K562 (cell line): ENCODE measurements around the gene LY6G6C. TPM values are rescaled to one million over a fixed set of nuclear protein-coding genes. Genes with fewer than 3 reads are reported as not detected.

Experiments used
- ARID4B ChIP-seq: sonication (generic); formaldehyde crosslinking; IDR thresholded peaks from 2 replicates; pipeline ENCODE4 v1.8.0; 2022; ENCODE audit warnings: mild to moderate bottlenecking, missing genetic modification reagents
- BHLHE40 ChIP-seq: IDR thresholded peaks from 2 replicates; pipeline ENCODE4 v1.6.1; 2011; ENCODE audit warnings: low read length, improper control_type of control experiment
- EGR1 ChIP-seq: fragments of 450-650 bp; conservative IDR thresholded peaks from 2 replicates; pipeline ENCODE4 v1.6.1; 2017; ENCODE audit warnings: mild to moderate bottlenecking
- FOXK1 ChIP-seq: sonication (generic); formaldehyde crosslinking; IDR thresholded peaks from 2 replicates; pipeline ENCODE4 v1.8.0; 2022; ENCODE audit warnings: missing genetic modification reagents, mild to moderate bottlenecking, borderline replicate concordance
- HIVEP1 ChIP-seq: fragments of 250-450 bp; sonication (Bioruptor Pico); IDR thresholded peaks from 2 replicates; pipeline ENCODE4 v1.4.0; 2020; ENCODE audit warnings: mild to moderate bottlenecking
- PKNOX1 ChIP-seq: fragments of 450-650 bp; IDR thresholded peaks from 2 replicates; pipeline ENCODE4 v1.6.1; 2016
- POLR2B ChIP-seq: fragments of 450-650 bp; IDR thresholded peaks from 2 replicates; pipeline ENCODE4 v1.6.1; 2018; ENCODE audit warnings: low read depth; ENCODE audit not compliant: partially characterized antibody
- SIN3A ChIP-seq, 2 experiments: fragments of 150-350 bp in 1 of 2; IDR thresholded peaks; 2 replicates each; pipeline ENCODE4 v1.6.1; 2011 to 2016; ENCODE audit warnings: borderline replicate concordance in 2 of 2, low read depth in 2 of 2, low read length in 2 of 2, mild to moderate bottlenecking in 2 of 2, moderate library complexity in 2 of 2; ENCODE audit not compliant: control insufficient read depth in 1 of 2
- SREBF2 ChIP-seq: sonication (generic); formaldehyde crosslinking; IDR thresholded peaks from 2 replicates; pipeline ENCODE4 v1.4.0; 2020; ENCODE audit warnings: mild to moderate bottlenecking, missing genetic modification reagents
- ZBTB11 ChIP-seq, 3 experiments: fragments of 200-800 bp in 1 of 3; fragments of 250-450 bp in 1 of 3; fragments of 450-650 bp in 1 of 3; sonication (Bioruptor Pico) in 1 of 3; sonication (Bioruptor generic) in 1 of 3; formaldehyde crosslinking in 1 of 3; IDR thresholded peaks; 2 replicates each; pipeline versions ENCODE4 v1.6.1 to v1.8.0; 2016 to 2022; ENCODE audit warnings: mild to moderate bottlenecking in 2 of 3, missing genetic modification characterization in 2 of 3, missing compliant biosample characterization in 1 of 3, moderate library complexity in 1 of 3
- ZNF175 ChIP-seq: fragments of 200-800 bp; sonication (Bioruptor generic); IDR thresholded peaks from 2 replicates; pipeline ENCODE4 v1.6.1; 2016; ENCODE audit warnings: low read depth, mild to moderate bottlenecking, missing genetic modification characterization, missing compliant biosample characterization
- ZNF41 ChIP-seq: fragments of 250-450 bp; sonication (Bioruptor Pico); conservative IDR thresholded peaks from 2 replicates; pipeline ENCODE4 v1.4.0; 2020; ENCODE audit warnings: mild to moderate bottlenecking
- ZNF766 ChIP-seq: fragments of 200-800 bp; sonication (Bioruptor generic); conservative IDR thresholded peaks from 2 replicates; pipeline ENCODE4 v1.6.1; 2016; ENCODE audit warnings: missing genetic modification characterization, missing compliant biosample characterization
- polyA plus RNA-seq, 8 experiments: library from polyadenylated mRNA; depleted of rRNA in 4 of 8; stranded (reverse) in 5 of 8; unstranded in 3 of 8; fragments of >200 nt; fragmentation: Nextera tagmentation in 2 of 8; fragmentation: Illumina TruSeq in 1 of 8; extraction: Ambion mirVana in 2 of 8; extraction: Trizol in 1 of 8; gene quantifications; 2 replicates each; pipeline versions ENCODE4 v1.2.1 to v1.2.3, GENCODE V29; 2011 to 2014; ENCODE audit warnings: inconsistent platforms in 1 of 8, missing spikeins in 1 of 8
- total RNA-seq, 7 experiments: library from RNA; depleted of rRNA in 6 of 7; stranded (reverse); fragments of >200 nt in 6 of 7; fragmentation: Illumina TruSeq in 2 of 7; extraction: Trizol in 2 of 7; gene quantifications; 2 replicates each; pipeline versions ENCODE4 v1.2.1 to v1.2.3, GENCODE V29; 2011 to 2021; ENCODE audit warnings: low replicate concordance in 1 of 7

LY6G6C gene
- total and polyA plus RNA-seq, 9 of the 15 experiments (the other 6 are each of a cell fraction or from before 2014, with no cell fraction given) = 0.06 to 0.20 TPM; not detected in 7

- TF ChIP-seq ARID4B (CRISPR knock-in tag) = no peak
- TF ChIP-seq EGR1 = peak; percentile 70
- TF ChIP-seq PKNOX1 = peak; percentile 78
- peak; percentile 10; the same call in 1 of the 2 replicates for TF ChIP-seq ZNF41 (CRISPR knock-in tag)
- TF ChIP-seq SREBF2 (CRISPR knock-in tag) = 0 out of 2 replicates have a peak, but pooled peaks have one; percentile 22
- peak; percentile 76; the same call in 1 of the 2 replicates for TF ChIP-seq HIVEP1
- TF ChIP-seq ZNF766 = no peak
- TF ChIP-seq ZBTB11 (CRISPR knock-in tag; IDR thresholded peaks at IDR 0.05) = 0 out of 6 replicates have a peak, but pooled peaks of 1 of the 3 experiments have one; percentile 33
- TF ChIP-seq POLR2B = peak; percentile 46
- 0 out of 2 replicates have a peak, but pooled peaks have one; percentile 48 for TF ChIP-seq FOXK1
- peak; percentile 76 for TF ChIP-seq BHLHE40
- TF ChIP-seq ZNF175 (CRISPR knock-in tag) = peak; percentile 97
- TF ChIP-seq SIN3A (IDR thresholded peaks at IDR 0.05; ENCODE audit: borderline replicate concordance in 2 of 2, control insufficient read depth in 1 of 2, low read depth in 2 of 2, low read length in 2 of 2) = peak in 1 of 2 experiments; percentile 57; a peak in 1 of 4 replicates
Measured at GRCh38 chr6:31725502-31726350, 4.2 kb upstream of the LY6G6C start (continued).
